Naive B cell (primary cell): ENCODE results near the gene FLACC1. TPM values are rescaled to one million over a fixed set of nuclear protein-coding genes. Genes with fewer than 3 reads are reported as not detected.

ENCODE experiments used
- ATAC-seq, 2 donors: fragments of 150-1000 bp; cut with Tn5 transposase; 2 replicates each; pipeline ENCODE4 v1.10.0; 2021; ENCODE audit warnings: low read depth in 2 of 2, mild to moderate bottlenecking in 2 of 2, moderate library complexity in 2 of 2
- DNase-seq: peaks from one replicate; pipeline ENCODE4 v3.0.0; 2022
- H3K27ac Mint-ChIP-seq, 6 donors: one replicate each; pipeline ENCODE4 v1.8.0; 2020 to 2022; ENCODE audit warnings: mild to moderate bottlenecking in 6 of 6, mixed read lengths in 6 of 6, moderate library complexity in 5 of 6, inconsistent platforms in 2 of 6
- H3K27me3 Mint-ChIP-seq, 3 donors: one replicate each; pipeline ENCODE4 v1.8.0; 2021 to 2022; ENCODE audit warnings: mixed read lengths in 3 of 3, mild to moderate bottlenecking in 1 of 3
- H3K36me3 Mint-ChIP-seq, 2 donors: one replicate each; pipeline ENCODE4 v1.8.0; 2020 to 2022; ENCODE audit warnings: mixed read lengths in 2 of 2, inconsistent platforms in 1 of 2, mild to moderate bottlenecking in 1 of 2
- H3K4me1 Mint-ChIP-seq, 3 donors: one replicate each; pipeline ENCODE4 v1.8.0; 2020 to 2022; ENCODE audit warnings: mixed read lengths in 3 of 3, inconsistent platforms in 1 of 3, mild to moderate bottlenecking in 1 of 3, moderate library complexity in 1 of 3
- H3K4me3 Mint-ChIP-seq, 8 donors: one replicate each; pipeline ENCODE4 v1.8.0; 2020 to 2022; ENCODE audit warnings: mild to moderate bottlenecking in 8 of 8, mixed read lengths in 8 of 8, moderate library complexity in 8 of 8, inconsistent platforms in 2 of 8
- H3K9me3 Mint-ChIP-seq, 7 donors: one replicate each; pipeline ENCODE4 v1.8.0; 2020 to 2022; ENCODE audit warnings: mixed read lengths in 7 of 7, mild to moderate bottlenecking in 5 of 7, inconsistent platforms in 2 of 7, moderate library complexity in 1 of 7
- polyA plus RNA-seq, 6 donors: library from polyadenylated mRNA; unstranded; fragments of 300-500 nt; fragmentation: Illumina TruSeq; gene quantifications; one replicate each; pipeline ENCODE4 v1.2.3, GENCODE V29; 2021; ENCODE audit warnings: low read depth in 6 of 6

Gene FLACC1
- polyA plus RNA-seq, 6 donors from 2014 or later = 0.29 to 3.6 (median 2.2) TPM

DNA sequence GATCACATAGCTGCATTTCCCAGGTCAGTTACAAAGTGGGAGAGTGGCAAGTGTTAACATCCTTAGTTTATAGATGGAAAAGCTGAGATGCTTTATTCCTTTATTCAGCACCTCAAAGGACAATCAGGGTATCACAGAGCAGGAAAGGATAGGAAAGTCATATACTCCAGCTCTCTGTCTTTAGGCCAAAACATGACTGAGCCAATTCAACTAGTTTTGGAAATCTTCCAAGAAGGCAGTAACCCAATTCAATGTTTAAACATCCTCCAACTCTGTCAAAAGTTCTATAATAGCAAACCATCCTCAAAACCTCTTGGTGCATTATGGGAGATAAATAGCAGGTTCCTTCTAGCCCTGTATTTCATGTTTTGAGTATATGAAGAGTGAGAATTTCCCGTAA, 71.6 kb downstream of the FLACC1 start:
- peaks cover 47 to 52% of the 10 kb centered on the region in 2 donors for H3K36me3 Mint-ChIP-seq

GRCh38 chr2:201280191-201281040, 76.7 kb downstream of the FLACC1 start:
- no peak for DNase-seq
- H3K36me3 Mint-ChIP-seq = peaks cover 27 to 39% of the 10 kb centered on the region in 2 donors
- H3K27ac Mint-ChIP-seq = peak overlapping the region; percentile 7 to 96 (median 63)
- peak overlapping the region in 1 of 8 donors; percentile 36 for H3K4me3 Mint-ChIP-seq
- H3K4me1 Mint-ChIP-seq = peaks cover 18 to 25% (median 24%) of the 10 kb centered on the region in 3 donors
- H3K9me3 Mint-ChIP-seq = no peaks in the 10 kb centered on the region
- no peaks in the 10 kb centered on the region for H3K27me3 Mint-ChIP-seq
- ATAC-seq = no peak

More for the DNA sequence above, 71.6 kb downstream of the FLACC1 start:
- H3K4me3 Mint-ChIP-seq = no peak overlapping the region
- DNase-seq (no peak), ATAC-seq (no peak)
- no peaks in the 10 kb centered on the region for H3K9me3 Mint-ChIP-seq
- H3K4me1 Mint-ChIP-seq = peaks cover 3 to 6% (median 3%) of the 10 kb centered on the region in 3 donors
- peak overlapping the region in 3 of 6 donors; percentile 52 to 69 (median 59) for H3K27ac Mint-ChIP-seq
- no peaks in the 10 kb centered on the region for H3K27me3 Mint-ChIP-seq

DNA sequence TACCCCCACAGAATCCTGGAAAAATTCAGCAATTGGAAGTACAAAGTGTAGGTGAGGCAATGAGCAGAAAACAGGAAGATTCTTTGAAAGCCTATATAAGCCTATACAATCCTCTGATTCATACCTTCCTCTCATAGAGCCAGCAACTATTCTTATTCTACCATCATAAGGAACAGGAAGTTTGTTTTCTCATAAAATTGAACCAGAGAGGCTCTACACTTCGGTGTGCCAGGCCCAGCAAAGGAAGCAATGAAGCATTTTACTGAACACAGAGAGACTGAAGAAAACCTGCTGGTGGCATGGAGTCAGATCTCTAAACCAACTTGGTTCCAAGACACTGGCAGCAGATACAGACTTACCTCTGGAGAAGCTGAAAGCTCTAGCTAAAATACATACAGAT, 78.1 kb downstream of the FLACC1 start:
- Mint-ChIP-seq H3K27ac (peak overlapping the region in 5 of 6 donors; percentile 46 to 96 (median 88)), H3K27me3 (no peaks in the 10 kb centered on the region), H3K36me3 (peaks cover 19 to 41% of the 10 kb centered on the region in 2 donors), H3K4me3 (peak overlapping the region in 1 of 8 donors; percentile 45), H3K4me1 (peaks cover 18 to 25% (median 24%) of the 10 kb centered on the region in 3 donors), H3K9me3 (no peaks in the 10 kb centered on the region)
- no peak for DNase-seq
- ATAC-seq = peak in 1 of 2 donors; percentile 11

DNA sequence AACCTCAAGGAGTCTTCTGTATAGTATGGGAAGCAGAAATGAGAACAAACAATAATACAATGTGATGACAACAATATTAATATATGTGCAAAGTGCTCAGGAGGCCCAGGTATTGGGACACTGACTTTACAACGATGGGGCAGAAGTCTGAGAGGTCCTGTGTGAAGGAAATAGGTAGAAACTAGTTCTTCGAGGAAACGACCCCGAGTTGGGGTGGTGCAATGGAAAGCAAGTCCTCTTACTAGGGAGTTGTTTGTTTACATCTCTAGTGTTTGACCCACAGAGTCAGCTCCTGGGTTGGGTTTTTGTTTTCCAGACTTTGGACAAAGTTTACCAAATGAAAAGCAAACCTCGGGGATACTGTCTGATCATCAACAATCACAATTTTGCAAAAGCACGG, 80.6 kb downstream of the FLACC1 start:
- H3K4me3 Mint-ChIP-seq = no peak overlapping the region
- no peaks in the 10 kb centered on the region for H3K9me3 Mint-ChIP-seq
- peaks cover 24 to 38% (median 32%) of the 10 kb centered on the region in 3 donors for H3K4me1 Mint-ChIP-seq
- no peaks in the 10 kb centered on the region for H3K27me3 Mint-ChIP-seq
- H3K27ac Mint-ChIP-seq = peak overlapping the region in 4 of 6 donors; percentile 5 to 72 (median 64)
- peaks cover 27 to 46% of the 10 kb centered on the region in 2 donors for H3K36me3 Mint-ChIP-seq
- ATAC-seq (no peak), DNase-seq (no peak)

GRCh38 chr2:201275990-201276389, 81.2 kb downstream of the FLACC1 start:
- Mint-ChIP-seq H3K27me3 (no peaks in the 10 kb centered on the region), H3K4me3 (peak overlapping the region in 1 of 8 donors; percentile 42), H3K36me3 (peaks cover 30 to 46% of the 10 kb centered on the region in 2 donors), H3K9me3 (no peaks in the 10 kb centered on the region), H3K27ac (peak overlapping the region in 3 of 6 donors; percentile 29 to 70 (median 58)), H3K4me1 (peaks cover 24 to 42% (median 38%) of the 10 kb centered on the region in 3 donors)
- peak; percentile 30 to 39 for ATAC-seq
- DNase-seq = no peak

DNA sequence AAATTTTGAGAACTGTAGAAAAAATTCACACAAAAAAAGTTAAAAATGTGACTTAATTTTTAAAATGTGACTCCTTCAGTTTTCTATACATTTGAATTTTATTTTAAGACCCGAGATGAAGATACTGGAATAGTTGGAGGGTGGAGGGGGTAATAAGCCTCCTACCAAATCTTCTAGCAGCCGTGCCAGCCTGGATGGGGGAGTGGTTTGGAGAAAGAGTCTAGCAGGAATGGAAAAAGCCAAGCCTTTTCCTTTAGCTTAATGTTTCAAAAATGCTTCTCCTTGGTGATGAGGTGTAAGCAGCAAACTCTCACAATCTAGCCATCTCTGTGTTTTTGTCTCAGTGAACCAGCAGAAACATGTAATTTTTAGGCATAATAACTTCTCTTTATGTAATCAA, 82.1 kb downstream of the FLACC1 start:
- Mint-ChIP-seq H3K27me3 (no peaks in the 10 kb centered on the region), H3K4me3 (no peak overlapping the region), H3K9me3 (no peaks in the 10 kb centered on the region), H3K36me3 (peaks cover 23 to 39% of the 10 kb centered on the region in 2 donors), H3K4me1 (peaks cover 22 to 36% (median 34%) of the 10 kb centered on the region in 3 donors), H3K27ac (peak overlapping the region; percentile 20 to 85 (median 50))
- no peak for ATAC-seq
- no peak for DNase-seq

DNA sequence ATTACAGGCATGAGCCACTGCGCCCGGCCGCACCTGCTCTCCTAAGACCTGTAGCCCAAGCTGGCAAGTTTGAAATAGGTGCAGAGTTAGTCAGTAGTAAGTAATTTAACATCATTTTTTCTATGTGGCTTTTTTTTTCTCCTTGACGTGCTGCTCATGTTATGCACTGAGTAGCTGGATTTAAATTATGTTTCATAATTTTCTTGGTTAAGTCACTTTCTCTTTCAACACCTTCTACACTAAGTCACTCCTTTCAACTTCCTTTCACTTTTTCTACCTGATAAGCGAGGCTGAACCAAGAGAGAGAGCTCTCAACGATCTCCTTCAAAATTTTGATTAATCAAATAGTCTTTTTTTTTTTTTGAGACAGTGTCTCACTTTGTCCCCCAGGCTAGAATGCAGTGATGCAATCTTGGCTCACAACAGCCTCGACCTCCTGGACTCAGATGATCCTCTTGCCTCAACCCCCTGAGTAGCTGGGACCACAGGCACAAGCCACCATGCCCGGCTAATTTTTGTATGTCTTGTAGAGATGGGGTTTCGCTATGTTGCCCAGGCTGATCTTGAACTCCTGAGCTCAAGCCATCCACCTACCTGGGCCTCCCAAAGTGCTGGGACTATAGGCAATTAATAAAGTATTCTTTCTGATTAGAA, 83.7 kb downstream of the FLACC1 start:
- H3K4me1 Mint-ChIP-seq = peaks cover 10 to 28% (median 26%) of the 10 kb centered on the region in 3 donors
- no peak for ATAC-seq
- peak overlapping the region in 1 of 8 donors; percentile 40 for H3K4me3 Mint-ChIP-seq
- H3K9me3 Mint-ChIP-seq = no peaks in the 10 kb centered on the region
- H3K27me3 Mint-ChIP-seq = no peaks in the 10 kb centered on the region
- H3K27ac Mint-ChIP-seq = peak overlapping the region in 5 of 6 donors; percentile 26 to 85 (median 59)
- no peak for DNase-seq
- peaks cover 18 to 31% of the 10 kb centered on the region in 2 donors for H3K36me3 Mint-ChIP-seq

- Mint-ChIP-seq H3K4me1 (peaks cover 10 to 36% (median 25%) of the 10 kb centered on the region in 3 donors), H3K27ac (peak overlapping the region; percentile 0 to 92 (median 69)), H3K27me3 (no peaks in the 10 kb centered on the region), H3K36me3 (peaks cover 18 to 32% of the 10 kb centered on the region in 2 donors), H3K4me3 (no peak overlapping the region), H3K9me3 (no peaks in the 10 kb centered on the region)
- ATAC-seq (no peak), DNase-seq (no peak)
These were observed 85.2 kb downstream of the FLACC1 start for GRCh38 chr2:201271917-201272316.

DNA sequence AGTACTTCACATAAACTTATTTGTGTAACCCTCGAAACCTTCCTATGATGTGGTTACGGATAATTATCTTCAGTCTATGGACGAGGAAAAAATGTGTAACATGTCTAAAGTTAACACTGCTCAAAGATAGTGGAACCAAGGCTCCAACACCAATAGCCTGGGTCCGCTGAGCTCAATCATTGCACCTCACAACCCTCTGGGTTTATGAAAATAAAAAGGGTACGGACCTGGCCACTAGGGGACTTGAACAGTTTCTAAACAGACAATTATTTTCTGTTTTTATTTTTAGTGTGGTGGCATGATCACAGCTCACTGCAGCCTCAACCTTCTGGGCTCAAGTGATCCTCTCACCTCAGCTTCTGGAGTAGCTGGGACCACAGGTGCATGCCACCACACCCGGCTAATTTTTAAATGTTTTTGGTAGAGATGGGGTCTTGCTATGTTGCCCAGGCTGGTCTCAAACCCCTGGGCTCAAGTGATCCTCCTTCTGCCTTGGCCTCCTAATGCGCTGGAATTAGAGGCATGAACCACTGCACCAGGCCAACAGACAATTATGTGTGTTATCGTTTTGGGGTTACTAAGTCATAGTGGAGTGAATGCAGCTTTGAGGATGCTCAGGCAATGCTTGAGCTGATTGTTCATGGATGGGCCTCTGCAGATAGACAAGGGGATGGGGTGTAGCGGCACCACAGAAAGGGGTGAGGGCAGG, 86.7 kb downstream of the FLACC1 start:
- Mint-ChIP-seq H3K27ac (peak overlapping the region; percentile 20 to 82 (median 79)), H3K27me3 (no peaks in the 10 kb centered on the region), H3K4me3 (no peak overlapping the region), H3K4me1 (peaks cover 22 to 50% (median 38%) of the 10 kb centered on the region in 3 donors), H3K36me3 (peaks cover 12 to 27% of the 10 kb centered on the region in 2 donors), H3K9me3 (no peaks in the 10 kb centered on the region)
- ATAC-seq (no peak), DNase-seq (no peak)

DNA sequence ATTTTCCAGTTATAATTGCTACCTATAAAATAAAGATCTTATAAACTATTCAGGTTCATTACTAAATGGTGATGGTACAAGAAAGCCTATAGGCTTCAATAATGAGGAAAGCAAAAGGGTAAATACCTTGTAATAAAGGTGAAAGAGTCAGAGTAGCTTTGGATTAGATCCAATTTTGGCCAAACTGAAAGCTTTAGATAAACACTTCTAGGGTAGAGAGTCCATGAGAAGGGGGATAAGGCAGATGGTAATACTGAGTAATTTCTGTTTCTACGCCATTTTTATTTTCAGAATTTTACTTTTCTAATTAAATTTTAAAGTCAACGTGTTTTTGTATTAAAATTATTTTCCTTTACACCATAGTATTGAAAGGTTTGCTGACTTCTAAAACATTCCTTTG, 87.4 kb downstream of the FLACC1 start:
- H3K4me3 Mint-ChIP-seq = no peak overlapping the region
- H3K9me3 Mint-ChIP-seq = no peaks in the 10 kb centered on the region
- no peaks in the 10 kb centered on the region for H3K27me3 Mint-ChIP-seq
- peak overlapping the region in 2 of 6 donors; percentile 56 to 82 for H3K27ac Mint-ChIP-seq
- DNase-seq (no peak), ATAC-seq (no peak)
- peaks cover 12 to 20% of the 10 kb centered on the region in 2 donors for H3K36me3 Mint-ChIP-seq
- H3K4me1 Mint-ChIP-seq = peaks cover 25 to 57% (median 44%) of the 10 kb centered on the region in 3 donors

DNA sequence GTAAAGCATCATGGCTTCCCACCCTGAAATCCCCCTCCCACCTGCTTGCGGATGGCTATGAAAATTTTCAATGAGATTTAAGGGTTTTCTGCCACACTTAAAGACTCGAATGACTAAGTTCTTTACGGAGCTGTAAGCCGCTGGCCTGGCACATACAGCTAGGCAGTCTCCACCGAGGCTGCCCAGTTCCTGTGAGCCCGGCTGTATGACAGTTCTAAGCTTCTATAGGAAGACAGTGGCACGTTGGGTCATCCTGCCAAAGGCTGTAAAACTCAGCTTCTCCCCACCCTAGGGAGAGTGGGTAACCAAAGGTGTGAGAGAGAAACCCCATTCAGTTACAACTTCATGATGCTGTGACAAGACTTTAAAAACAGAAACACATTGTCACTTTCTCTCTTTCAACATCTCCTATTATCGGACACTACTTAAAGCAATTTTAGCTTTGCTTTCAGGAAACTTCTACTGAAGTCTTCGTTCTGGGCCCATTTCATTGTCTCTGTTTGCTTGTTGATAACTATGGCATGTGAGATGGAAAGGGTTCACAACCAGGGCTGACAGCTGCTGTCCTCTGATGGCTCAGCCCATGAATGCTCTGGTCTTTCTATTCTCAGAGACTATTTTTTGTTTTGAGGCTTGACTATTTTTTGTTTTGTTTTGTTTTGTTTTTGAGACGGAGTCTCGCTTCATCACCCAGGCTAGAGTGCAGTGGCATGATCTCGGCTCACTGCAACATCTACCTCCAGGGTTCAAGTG, 89.7 kb downstream of the FLACC1 start:
- no peaks in the 10 kb centered on the region for H3K9me3 Mint-ChIP-seq
- peaks cover 45 to 71% (median 61%) of the 10 kb centered on the region in 3 donors for H3K4me1 Mint-ChIP-seq
- H3K36me3 Mint-ChIP-seq = peaks cover 12 to 17% of the 10 kb centered on the region in 2 donors
- no peak for DNase-seq
- H3K4me3 Mint-ChIP-seq = no peak overlapping the region
- no peak for ATAC-seq
- H3K27me3 Mint-ChIP-seq = no peaks in the 10 kb centered on the region
- peak overlapping the region in 4 of 6 donors; percentile 60 to 98 (median 74) for H3K27ac Mint-ChIP-seq

DNA sequence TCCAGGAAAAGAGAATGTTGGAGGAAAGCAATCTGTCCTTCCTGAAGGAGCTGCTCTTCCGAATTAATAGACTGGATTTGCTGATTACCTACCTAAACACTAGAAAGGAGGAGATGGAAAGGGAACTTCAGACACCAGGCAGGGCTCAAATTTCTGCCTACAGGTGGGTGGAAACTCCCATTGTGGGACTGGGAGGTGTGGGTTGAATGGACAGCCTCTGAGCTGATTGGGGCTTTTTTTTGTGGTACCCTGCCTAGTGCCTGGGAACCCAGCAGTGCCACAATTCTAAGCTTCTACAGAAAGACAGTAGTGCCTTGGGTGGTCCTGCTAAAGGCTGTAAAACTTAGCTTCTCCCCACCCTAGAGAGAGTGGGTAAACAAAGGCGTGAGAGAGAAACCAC, 90.5 kb downstream of the FLACC1 start:
- ATAC-seq (no peak), DNase-seq (no peak)
- peak overlapping the region in 5 of 6 donors; percentile 73 to 98 (median 80) for H3K27ac Mint-ChIP-seq
- no peaks in the 10 kb centered on the region for H3K9me3 Mint-ChIP-seq
- H3K4me1 Mint-ChIP-seq = peaks cover 44 to 70% (median 60%) of the 10 kb centered on the region in 3 donors
- H3K27me3 Mint-ChIP-seq = no peaks in the 10 kb centered on the region
- no peak overlapping the region for H3K4me3 Mint-ChIP-seq
- H3K36me3 Mint-ChIP-seq = peaks cover 4 to 12% of the 10 kb centered on the region in 2 donors
